Activated naive CD4-positive, alpha-beta T cell treated with anti-CD3 and anti-CD28 coated beads, Interleukin-2, amount 50 U/mL, for 16 hours (primary cell): ENCODE measurements around the gene SCD.

ENCODE experiments used
- DNase-seq: peaks from one replicate; pipeline ENCODE4 v3.0.0-alpha.2; 2020

Gene SCD

GRCh38 chr10:100340948-100341847 is 5.8 kb upstream of the SCD start:
- no peak for DNase-seq

- peak; percentile 45 for DNase-seq
Measured at GRCh38 chr10:100341953-100342626, 4.9 kb upstream of the SCD start.

- DNase-seq: no peak
Measured at GRCh38 chr10:100342627-100342972, 4.4 kb upstream of the SCD start.

GRCh38 chr10:100344241-100344788 is 2.7 kb upstream of the SCD start:
- no peak for DNase-seq

- no peak for DNase-seq
Measured at GRCh38 chr10:100345570-100346330, 1.3 kb upstream of the SCD start.

GRCh38 chr10:100346351-100346764 is 675 bp upstream of the SCD start:
- DNase-seq: peak; percentile 70

- DNase-seq: no peak
Measured at GRCh38 chr10:100347568-100348195, 649 bp downstream of the SCD start.

- DNase-seq: no peak
Measured at GRCh38 chr10:100348389-100348927, 1.4 kb downstream of the SCD start.

GRCh38 chr10:100349087-100349486 is 2.1 kb downstream of the SCD start:
- no peak for DNase-seq

- no peak for DNase-seq
Measured at GRCh38 chr10:100349672-100350071, 2.6 kb downstream of the SCD start.

GRCh38 chr10:100350914-100351485 is 4.0 kb downstream of the SCD start:
- no peak for DNase-seq

GRCh38 chr10:100353770-100354485 is 6.9 kb downstream of the SCD start:
- DNase-seq: no peak

- DNase-seq: no peak
Measured at GRCh38 chr10:100355086-100355485, 8.1 kb downstream of the SCD start.

- DNase-seq: no peak
Measured at GRCh38 chr10:100356067-100357017, 9.3 kb downstream of the SCD start.

- no peak for DNase-seq
Measured at GRCh38 chr10:100357059-100357858, 10.2 kb downstream of the SCD start.

GRCh38 chr10:100359030-100359432 is 12.0 kb downstream of the SCD start:
- DNase-seq: no peak

- no peak for DNase-seq
Measured at GRCh38 chr10:100359529-100360150, 12.6 kb downstream of the SCD start.

GRCh38 chr10:100360234-100360633 is 13.2 kb downstream of the SCD start:
- no peak for DNase-seq
